Measurements from ENCODE around the gene NHERF1. TPM values are rescaled to one million over a fixed set of nuclear protein-coding genes. Genes with fewer than 3 reads are reported as not detected.
A peak's percentile ranks its signal among the peaks of the same experiment; 100 is the strongest.

The NHERF1 gene
- total and polyA plus RNA-seq, 2 of the 13 experiments (the other 11 are each of a cell fraction or from before 2014, with no cell fraction given) = 169 to 269 TPM

DNA sequence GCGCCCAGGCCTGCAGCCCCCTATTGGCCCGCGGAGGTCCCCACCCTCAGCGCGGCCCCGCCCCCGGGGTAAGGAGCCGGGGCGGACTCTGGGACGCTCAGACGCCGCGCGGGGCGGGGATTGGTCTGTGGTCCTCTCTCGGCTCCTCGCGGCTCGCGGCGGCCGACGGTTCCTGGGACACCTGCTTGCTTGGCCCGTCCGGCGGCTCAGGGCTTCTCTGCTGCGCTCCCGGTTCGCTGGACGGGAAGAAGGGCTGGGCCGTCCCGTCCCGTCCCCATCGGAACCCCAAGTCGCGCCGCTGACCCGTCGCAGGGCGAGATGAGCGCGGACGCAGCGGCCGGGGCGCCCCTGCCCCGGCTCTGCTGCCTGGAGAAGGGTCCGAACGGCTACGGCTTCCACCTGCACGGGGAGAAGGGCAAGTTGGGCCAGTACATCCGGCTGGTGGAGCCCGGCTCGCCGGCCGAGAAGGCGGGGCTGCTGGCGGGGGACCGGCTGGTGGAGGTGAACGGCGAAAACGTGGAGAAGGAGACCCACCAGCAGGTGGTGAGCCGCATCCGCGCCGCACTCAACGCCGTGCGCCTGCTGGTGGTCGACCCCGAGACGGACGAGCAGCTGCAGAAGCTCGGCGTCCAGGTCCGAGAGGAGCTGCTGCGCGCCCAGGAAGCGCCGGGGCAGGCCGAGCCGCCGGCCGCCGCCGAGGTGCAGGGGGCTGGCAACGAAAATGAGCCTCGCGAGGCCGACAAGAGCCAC lies at the start of gene NHERF1 (continued):
- TF ChIP-seq, protein P1, sequence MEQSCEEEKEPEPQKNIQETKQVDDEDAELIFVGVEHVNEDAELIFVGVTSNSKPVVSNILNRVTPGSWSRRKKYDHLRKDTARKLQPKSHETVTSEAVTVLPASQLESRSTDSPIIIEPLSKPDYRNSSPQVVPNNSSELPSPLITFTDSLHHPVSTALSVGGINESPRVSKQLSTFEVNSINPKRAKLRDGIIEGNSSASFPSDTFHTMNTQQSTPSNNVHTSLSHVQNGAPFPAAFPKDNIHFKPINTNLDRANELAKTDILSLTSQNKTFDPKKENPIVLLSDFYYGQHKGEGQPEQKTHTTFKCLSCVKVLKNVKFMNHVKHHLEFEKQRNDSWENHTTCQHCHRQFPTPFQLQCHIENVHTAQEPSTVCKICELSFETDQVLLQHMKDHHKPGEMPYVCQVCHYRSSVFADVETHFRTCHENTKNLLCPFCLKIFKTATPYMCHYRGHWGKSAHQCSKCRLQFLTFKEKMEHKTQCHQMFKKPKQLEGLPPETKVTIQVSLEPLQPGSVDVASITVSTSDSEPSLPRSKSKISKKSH (CRISPR knock-in tag; IDR thresholded peaks at IDR 0.05; ENCODE audit: borderline replicate concordance) = peak; percentile 56; the same call in 1 of the 2 replicates
- TF ChIP-seq, protein P2, sequence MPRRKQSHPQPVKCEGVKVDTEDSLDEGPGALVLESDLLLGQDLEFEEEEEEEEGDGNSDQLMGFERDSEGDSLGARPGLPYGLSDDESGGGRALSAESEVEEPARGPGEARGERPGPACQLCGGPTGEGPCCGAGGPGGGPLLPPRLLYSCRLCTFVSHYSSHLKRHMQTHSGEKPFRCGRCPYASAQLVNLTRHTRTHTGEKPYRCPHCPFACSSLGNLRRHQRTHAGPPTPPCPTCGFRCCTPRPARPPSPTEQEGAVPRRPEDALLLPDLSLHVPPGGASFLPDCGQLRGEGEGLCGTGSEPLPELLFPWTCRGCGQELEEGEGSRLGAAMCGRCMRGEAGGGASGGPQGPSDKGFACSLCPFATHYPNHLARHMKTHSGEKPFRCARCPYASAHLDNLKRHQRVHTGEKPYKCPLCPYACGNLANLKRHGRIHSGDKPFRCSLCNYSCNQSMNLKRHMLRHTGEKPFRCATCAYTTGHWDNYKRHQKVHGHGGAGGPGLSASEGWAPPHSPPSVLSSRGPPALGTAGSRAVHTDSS (CRISPR knock-in tag; conservative IDR thresholded peaks at IDR 0.05) = peak; percentile 88; the same call in 1 of the 2 replicates
- TF ChIP-seq, protein P3, sequence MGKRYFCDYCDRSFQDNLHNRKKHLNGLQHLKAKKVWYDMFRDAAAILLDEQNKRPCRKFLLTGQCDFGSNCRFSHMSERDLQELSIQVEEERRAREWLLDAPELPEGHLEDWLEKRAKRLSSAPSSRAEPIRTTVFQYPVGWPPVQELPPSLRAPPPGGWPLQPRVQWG (CRISPR knock-in tag; IDR thresholded peaks at IDR 0.05; ENCODE audit: borderline replicate concordance, low read depth) = no peak
- TF ChIP-seq SP1 (IDR thresholded peaks at IDR 0.05) (no peak), SP1 (CRISPR knock-in tag; IDR thresholded peaks at IDR 0.05) (peak; percentile 91), ZNF556 (CRISPR knock-in tag; IDR thresholded peaks at IDR 0.05; ENCODE audit: borderline replicate concordance) (peak; percentile 1; the same call in 1 of the 2 replicates), ZNF30 (CRISPR knock-in tag; IDR thresholded peaks at IDR 0.05) (peak; percentile 70; the same call in 1 of the 2 replicates), MED8 (CRISPR knock-in tag; IDR thresholded peaks at IDR 0.05; ENCODE audit: insufficient replicate concordance) (peak; percentile 92), ZNF160 (CRISPR knock-in tag; IDR thresholded peaks at IDR 0.05) (peak; percentile 88), GPN1 (CRISPR knock-in tag; IDR thresholded peaks at IDR 0.05; ENCODE audit: borderline replicate concordance) (no peak), BRD4 (CRISPR knock-in tag; IDR thresholded peaks at IDR 0.05) (peak; percentile 71; the same call in 1 of the 2 replicates), MAZ (IDR thresholded peaks at IDR 0.05; ENCODE audit: borderline replicate concordance, low read depth, low read length) (peak; percentile 71; the same call in 1 of the 2 replicates), MAZ (CRISPR knock-in tag; IDR thresholded peaks at IDR 0.05; ENCODE audit: low read depth) (peak; percentile 97), ZNF224 (CRISPR knock-in tag; IDR thresholded peaks at IDR 0.05) (peak; percentile 81; the same call in 1 of the 2 replicates), CHCHD3 (CRISPR knock-in tag; IDR thresholded peaks at IDR 0.05) (peak; percentile 85), GLI4 (CRISPR knock-in tag; IDR thresholded peaks at IDR 0.05; ENCODE audit: borderline replicate concordance) (peak; percentile 97), ZNF552 (CRISPR knock-in tag; IDR thresholded peaks at IDR 0.05; ENCODE audit: borderline replicate concordance) (peak; percentile 37), NPAS2 (CRISPR knock-in tag; IDR thresholded peaks at IDR 0.05; ENCODE audit: borderline replicate concordance) (no peak), ZNF547 (CRISPR knock-in tag; IDR thresholded peaks at IDR 0.05) (peak; percentile 96), ZNF589 (CRISPR knock-in tag; conservative IDR thresholded peaks at IDR 0.05) (0 out of 2 replicates have a peak, but pooled peaks have one; percentile 46), GATAD1 (CRISPR knock-in tag; IDR thresholded peaks at IDR 0.05) (peak; percentile 65), KDM6A (CRISPR knock-in tag; IDR thresholded peaks at IDR 0.05; ENCODE audit: low read depth) (peak; percentile 18; the same call in 1 of the 2 replicates), REXO4 (CRISPR knock-in tag; IDR thresholded peaks at IDR 0.05; ENCODE audit: borderline replicate concordance) (no peak)
- TF ChIP-seq, protein P4, sequence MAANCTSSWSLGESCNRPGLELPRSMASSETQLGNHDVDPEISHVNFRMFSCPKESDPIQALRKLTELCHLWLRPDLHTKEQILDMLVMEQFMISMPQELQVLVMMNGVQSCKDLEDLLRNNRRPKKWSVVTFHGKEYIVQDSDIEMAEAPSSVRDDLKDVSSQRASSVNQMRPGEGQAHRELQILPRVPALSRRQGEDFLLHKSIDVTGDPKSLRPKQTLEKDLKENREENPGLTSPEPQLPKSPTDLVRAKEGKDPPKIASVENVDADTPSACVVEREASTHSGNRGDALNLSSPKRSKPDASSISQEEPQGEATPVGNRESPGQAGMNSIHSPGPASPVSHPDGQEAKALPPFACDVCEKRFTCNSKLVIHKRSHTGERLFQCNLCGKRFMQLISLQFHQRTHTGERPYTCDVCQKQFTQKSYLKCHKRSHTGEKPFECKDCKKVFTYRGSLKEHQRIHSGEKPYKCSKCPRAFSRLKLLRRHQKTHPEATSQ (CRISPR knock-in tag; IDR thresholded peaks at IDR 0.05; ENCODE audit: borderline replicate concordance) = no peak
- TF ChIP-seq, protein P5, sequence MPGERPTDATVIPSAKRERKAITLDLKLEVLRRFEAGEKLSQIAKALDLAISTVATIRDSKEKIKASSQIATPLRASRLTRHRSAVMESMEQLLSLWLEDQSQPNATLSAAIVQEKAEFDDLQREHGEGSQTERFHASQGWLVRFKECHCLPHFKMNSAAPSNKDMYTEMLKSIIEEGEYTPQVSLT (CRISPR knock-in tag; IDR thresholded peaks at IDR 0.05; ENCODE audit: borderline replicate concordance, low read depth) = no peak
